ENCODE results near the gene FAM151A.

The FAM151A gene

DNA sequence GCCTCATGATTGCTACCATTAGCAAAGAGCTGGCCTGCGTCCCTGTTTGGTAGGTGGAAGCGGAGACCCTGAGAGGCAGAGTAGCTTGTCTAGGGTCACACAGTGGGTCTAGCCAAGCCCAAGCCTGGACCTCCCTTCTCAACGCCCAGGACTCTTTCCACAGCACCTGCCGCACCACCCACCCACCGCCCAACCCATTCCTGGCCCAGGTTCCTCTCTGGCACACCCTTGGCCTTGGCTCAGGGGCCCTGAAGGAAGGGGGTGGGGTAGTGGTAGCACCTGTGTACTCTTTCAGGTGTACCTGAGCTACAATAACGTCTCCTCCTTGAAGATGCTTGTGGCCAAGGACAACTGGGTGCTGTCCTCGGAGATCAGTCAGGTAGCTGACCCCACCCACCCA is 19.3 kb downstream of the FAM151A start:
- DNase-seq (ENCODE audit: low read depth) = no peak

DNA sequence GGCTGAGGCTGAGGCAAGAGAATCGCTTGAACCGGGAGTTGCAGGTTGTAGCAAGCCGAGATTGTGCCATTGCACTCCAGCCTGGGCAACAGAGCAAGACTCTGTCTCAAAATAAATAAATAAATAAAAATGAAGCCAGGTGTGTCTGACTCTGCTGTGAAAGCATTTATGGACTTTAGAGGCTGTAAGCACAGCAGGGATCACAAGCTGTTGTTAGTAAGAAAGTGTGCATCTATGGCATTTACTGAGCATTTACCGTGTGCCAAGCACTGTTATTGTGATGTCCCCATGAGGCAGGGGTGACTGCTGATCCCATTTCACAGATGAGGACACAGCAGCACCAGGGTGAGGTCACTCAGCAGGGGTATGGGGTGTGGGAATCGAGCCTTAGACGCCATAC is 20.1 kb downstream of the FAM151A start:
- DNase-seq (ENCODE audit: low read depth) = no peak

DNA sequence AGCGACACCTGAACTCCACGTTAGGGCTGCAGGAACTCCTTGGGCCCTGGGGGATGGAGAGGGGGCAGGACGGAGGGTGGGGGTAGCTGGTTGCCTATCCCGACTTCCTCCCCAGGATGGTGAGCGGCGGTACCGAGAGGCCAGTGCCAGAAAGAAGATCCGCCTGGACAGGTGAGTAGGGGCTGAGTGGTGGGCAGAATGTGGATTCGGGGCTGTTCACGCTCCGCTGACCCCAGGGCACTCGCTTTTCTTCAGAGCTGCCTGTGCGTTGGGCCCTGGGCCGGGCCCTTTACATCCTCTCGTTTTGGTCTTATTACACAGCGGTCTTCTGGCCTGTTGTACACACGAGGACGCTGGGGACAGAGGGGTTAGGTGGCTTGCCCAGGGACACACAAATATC is 20.8 kb downstream of the FAM151A start:
- DNase-seq (ENCODE audit: low read depth) = no peak

DNA sequence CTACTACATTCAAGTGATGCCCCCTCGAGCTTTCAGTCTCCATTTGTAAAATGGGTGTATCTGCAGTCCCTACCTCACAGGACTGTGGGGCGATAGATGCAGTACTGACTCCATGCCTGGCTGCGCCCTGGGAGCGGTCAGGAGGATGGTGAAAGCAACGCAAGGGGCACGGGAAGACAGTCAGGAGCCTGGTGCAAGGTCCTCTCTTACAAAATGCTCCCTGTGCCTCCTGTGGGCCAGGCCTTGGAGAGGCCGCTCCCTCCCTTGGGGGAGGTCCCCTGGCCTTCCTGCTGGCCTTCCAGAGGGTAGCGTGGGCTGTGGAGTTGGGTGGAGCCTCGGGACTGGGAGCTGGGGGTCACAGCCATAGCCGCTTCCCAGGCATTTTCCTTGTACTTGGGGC is 21.6 kb downstream of the FAM151A start:
- no peak for DNase-seq (ENCODE audit: low read depth)

DNA sequence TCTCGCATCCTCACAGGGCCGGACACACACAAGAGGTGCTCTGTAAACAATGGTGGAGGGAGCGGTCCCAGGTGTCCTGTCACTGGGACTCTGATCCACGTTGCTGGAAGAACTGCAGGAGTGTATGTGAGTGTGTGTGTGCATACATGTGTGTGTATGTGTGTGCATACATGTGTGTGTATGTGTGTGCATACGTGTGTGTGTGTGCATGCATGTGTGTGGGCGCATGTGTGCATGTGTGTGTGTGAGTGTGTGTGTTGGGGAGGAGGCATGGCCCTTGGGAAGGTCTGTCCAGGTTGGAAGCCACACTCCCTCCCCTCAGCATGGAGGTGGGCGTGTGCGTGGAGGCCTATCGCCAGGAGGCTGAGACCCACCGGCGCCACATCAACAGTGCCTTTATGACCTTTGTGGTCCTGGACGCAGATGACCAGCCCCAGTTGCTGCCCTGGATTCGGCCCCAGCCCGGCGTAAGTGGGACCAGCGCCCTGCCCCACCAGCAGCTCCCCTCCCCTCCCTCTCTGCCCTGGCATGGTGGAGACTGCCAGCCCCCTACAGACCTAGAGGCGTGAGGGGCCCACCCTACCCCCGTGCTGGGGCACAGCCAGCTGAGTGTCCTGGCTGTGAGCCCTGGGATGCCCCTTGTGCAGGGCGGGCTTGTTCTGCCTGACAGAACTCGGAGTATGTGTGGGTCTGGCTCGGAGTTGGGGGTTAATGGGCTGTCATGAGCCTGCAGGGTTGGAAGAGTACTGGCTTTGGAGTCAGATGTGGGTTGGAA is 22.2 kb downstream of the FAM151A start:
- no peak for DNase-seq (ENCODE audit: low read depth)

DNA sequence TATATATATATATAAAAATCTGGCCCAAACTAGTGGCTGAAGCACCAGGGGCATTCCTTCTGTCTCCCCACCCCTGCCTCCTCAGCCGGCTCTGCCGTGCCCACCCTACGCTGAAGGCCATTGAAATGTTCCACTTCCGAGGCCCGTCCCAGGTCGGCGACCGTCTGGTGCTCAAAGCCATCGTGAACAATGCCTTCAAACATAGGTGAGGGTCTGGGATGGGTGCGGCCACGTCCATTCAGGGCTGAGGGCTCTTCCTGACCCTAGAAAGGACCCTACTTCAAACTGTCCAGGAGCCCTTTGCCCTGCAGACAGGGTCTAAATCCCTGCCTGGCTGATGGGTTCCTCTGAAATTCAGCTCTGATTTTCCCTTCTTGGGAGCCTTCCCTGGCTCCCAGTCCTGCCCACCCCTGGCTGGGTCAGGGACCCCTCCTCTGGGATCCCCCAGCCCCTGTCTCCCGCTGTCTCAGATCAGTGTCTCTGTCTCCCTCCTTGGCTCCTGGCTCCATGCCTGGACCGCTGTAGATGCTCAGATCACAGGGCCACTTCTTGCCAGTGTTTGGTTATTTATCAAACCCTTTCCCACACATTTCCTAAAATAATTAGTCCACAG is 24.0 kb downstream of the FAM151A start:
- no peak for DNase-seq (ENCODE audit: low read depth)

DNA sequence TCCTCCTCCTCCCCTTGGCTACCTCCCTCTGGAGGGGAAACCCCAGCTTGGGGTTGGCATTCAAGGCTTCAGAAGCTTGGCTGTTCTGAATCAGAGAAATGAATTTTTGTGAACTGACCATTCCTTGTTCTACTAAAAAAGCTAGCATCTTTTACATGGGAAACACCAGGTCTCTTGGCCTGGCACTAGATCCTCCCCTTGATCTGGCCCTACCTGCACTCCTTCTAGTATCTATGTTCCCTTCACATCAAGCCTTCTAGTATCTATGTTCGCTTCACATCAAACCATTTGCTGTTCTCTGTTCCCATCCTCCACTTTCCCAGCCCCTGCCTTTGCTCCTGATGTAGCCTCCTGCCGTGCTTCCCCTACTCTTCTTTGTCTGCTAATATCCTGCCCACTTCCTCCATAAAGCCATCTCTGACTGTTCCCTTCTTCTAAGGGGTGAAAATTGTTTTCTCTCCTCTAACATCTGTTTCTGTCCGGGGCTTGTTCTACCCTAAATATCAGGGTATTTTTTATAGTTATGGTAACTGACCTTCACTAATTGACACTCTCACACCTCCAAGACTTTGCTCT is 25.8 kb downstream of the FAM151A start:
- no peak for DNase-seq (ENCODE audit: low read depth)

DNA sequence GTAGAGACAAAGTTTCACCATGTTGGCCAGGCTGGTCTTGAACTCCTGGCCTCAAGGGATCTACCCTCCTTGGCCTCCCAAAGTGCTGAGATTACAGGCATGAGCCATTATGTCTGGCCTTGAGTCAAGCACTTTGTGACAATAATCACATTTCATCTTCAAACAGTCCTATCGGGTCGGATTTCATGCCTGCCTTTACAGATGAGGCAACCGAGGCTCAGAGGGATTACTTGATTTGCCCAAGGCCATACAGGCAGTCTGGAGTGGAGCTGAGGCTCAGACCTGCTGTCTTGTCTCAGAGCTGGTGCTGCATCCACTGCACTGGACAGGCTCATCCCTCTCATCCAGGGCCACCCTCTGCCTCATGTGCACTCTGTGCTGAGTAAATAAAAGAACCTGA is 26.6 kb downstream of the FAM151A start:
- no peak for DNase-seq (ENCODE audit: low read depth)

DNA sequence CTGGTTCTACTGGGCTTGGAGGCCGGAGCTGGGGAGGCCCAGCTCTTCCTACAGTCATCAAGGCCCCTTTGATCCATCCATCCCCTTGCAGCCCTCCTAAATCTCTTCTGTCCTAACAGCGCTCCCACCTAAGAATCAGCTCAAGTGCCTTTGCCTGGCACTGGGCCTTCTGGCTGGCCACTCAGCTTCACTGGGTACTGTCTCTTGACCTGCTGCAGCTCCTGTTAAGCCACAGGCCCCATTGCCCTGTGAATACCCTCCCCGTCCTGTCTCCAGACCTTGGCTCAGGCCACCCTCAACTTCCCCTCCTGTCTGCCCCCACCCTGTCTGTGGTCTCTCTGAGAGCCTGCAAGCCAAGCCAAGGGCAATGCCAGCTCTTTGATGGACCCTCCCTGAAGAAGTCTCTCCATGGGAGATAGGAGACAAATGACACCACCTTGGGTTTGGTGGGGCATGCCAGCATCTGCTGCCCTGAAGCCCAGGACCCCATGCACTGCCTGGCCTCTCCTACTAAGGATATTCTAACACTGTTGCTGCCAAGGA is 27.3 kb downstream of the FAM151A start:
- DNase-seq (ENCODE audit: low read depth) = no peak

DNA sequence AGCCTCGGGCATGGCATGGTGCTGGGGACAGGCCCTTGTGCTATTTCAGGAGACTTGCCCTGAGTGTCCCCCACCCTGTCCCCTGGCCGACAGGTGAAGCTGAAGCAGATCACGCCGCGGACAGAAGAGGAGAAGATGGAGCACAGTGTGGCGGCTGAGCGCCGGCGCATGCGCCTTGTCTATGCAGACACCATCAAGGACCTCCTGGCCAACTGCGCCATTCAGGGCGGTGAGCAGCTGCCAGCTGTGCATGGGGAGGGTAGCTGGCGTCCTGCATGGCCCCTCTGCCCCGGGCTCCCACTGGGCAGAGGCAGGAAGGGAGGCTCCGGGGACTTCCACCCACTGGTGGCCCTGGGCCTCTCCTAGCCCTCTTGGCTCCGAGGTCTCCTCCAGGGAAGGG is 28.9 kb downstream of the FAM151A start:
- DNase-seq (ENCODE audit: low read depth) = no peak

DNA sequence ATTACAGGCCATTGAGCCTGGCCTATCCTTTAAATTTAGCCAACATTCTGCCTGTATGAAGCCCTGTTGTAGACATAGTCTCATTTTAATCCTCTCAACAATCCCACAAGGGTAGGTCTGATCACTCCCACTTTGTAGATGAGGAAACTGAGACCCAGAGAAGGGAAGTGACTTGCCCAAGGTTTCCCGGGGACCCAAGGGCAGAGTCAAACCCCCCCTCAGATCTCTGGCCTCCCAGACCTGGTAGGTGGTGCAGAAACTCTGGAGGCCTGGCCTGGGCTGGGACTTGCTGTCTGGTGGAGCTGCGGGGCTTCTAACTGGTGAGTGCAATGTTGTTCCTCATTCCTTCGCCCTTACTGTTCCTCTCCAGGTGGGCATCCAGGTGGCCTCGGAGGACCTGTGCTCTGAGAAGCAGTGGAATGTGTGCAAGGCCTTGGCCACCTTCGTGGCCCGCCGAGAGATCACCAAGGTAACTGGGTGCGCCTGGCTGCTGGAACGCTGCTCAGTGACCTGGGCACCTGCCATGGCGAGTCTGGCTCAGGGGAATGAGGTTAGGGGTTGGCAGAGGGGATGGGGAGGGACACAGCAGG is 29.7 kb downstream of the FAM151A start:
- no peak for DNase-seq (ENCODE audit: low read depth)

DNA sequence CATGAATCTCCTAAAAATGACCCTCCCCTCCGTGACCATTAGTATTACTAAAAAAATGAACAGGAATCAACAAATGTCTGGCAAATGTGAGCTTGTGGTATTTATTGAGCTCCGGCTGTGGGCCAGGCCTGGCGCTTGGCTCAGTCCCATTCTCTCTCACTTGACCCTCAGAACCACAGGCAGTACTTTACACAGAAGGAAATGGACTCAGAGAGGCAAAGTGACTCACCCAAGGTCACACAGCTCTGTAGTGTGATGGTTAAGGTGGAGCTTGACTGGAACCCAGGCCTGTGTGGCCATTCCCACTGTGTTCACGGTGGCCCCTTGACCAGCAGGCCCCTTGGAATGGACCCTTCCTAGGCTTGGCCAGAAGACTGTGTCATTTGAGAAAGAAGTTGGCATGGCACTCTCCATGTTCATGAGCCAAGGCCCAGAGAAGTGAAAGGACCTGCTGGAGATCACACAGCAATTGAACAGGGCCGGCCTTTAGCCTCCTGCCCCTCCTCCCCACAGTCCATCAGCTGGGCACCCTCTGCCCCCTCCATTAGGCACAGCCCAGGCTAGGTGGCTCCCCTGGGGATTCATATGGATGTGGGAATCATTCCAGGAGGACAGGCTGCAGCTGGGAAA is 32.1 kb downstream of the FAM151A start:
- no peak for DNase-seq (ENCODE audit: low read depth)

DNA sequence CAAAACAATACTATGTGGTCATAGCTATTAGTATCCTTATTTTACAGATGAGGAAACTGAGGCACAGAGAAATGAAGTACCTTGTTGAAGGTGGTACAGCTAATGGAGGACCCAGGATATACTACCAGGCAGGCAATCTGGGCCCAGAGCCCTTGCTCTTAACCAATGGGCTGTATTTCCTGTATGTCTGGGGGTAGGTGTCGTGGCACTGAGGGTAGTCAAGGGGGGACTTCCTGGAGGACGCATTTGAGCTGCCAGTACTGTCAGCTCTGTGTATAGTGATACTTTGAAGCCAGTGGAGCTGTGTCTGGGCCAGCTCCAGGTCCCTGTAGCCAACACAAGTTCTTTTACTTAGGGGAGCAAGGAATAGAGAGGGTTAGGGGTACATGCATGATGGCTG is 34.9 kb downstream of the FAM151A start:
- no peak for DNase-seq (ENCODE audit: low read depth)

DNA sequence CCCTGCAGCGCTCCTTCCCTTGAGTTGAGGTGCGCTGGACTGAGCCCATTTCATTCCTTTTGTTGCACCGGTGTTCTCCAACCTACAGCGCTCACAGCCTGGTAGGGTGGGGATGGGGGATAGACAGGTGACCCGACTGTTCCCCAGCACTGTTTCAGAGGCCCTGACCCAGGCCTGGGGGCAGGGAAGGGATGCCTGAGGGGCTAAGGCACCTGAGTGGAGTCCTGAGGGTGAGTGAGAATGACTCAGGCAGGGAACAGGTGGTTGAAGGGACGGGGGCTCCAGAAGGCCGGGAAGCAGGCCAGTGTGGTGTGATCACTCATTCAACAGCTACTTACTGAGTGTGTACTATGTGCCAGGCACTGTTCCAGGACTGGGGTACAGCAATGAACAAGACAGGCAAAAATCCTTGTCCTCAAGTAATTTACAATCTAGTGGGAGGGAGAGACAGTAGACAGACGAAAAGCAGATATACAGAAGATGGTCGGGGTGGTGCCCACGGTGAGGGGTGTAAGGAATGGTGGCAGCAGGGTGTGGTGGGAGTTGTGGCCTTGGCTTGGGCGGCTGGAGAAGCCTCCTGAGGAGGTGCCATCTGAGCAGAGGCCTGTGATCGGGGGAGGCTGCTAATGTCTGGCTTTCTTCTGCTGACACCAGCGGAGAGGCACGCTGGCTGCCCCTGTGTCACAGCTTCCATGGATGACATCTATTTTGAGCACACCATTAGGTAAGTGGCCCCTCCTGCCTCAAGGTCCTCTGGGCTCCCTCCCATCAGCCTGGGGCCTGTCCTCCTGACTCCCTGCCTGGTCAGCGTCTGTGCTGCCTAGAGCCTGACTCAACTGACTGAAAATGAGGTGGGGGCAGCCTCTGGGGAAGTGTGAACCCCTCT is 37.9 kb downstream of the FAM151A start:
- DNase-seq (ENCODE audit: low read depth) = no peak

DNA sequence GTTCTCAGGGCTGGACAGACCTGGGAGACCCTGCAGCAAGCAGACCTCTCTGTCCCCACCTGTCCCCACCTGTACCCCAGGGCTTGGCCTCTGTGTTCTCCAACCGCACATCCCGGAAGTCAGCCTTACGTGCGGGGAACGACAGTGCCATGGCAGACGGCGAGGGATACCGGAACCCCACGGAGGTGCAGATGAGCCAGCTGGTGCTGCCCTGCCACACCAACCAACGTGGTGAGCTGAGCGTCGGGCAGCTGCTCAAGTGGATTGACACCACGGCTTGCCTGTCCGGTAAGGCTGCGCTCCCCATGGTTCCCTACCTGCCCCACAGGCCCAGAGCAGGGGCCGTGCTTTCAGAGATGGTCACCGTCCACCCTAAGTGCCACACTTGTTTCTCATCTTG is 38.8 kb downstream of the FAM151A start:
- no peak for DNase-seq (ENCODE audit: low read depth)

DNA sequence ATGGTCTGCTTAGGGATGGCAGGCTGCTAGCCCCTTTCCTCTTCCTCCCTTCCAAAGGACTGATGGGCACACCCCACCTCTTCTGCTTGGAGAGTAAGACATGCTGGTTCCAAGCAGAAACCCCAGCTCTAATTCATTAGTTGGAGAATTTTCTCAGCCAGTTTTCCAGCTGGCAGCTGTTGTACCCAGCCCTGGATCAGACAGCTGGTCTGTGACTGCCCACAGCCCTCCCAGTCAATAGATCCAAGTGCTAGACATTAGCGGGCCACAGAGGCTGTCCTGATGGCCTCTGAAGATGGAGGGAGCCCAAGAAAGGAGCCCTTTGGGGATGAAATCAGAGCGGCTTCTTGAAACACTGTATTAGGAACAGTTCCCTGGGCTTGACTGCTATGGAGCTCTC is 39.5 kb downstream of the FAM151A start:
- DNase-seq (ENCODE audit: low read depth) = no peak

DNA sequence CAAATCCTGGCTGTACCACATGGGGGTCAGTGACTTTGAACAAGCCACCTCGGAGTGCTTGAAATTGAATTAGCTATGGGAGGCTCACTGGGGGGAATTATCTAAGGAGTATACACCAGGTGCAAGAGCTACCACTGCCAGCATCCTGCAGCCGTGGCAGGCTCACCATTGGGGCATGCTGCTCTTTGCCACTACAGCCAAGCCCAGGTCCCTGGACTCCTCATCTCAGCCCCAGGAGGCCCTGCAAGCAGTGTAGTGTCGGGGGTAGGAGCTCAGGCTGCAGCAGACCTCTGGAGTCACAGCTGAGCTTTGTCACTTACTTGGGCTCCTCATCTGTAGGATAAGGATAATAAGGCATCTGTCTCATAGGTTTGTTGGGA is 40.0 kb downstream of the FAM151A start:
- no peak for DNase-seq (ENCODE audit: low read depth)

DNA sequence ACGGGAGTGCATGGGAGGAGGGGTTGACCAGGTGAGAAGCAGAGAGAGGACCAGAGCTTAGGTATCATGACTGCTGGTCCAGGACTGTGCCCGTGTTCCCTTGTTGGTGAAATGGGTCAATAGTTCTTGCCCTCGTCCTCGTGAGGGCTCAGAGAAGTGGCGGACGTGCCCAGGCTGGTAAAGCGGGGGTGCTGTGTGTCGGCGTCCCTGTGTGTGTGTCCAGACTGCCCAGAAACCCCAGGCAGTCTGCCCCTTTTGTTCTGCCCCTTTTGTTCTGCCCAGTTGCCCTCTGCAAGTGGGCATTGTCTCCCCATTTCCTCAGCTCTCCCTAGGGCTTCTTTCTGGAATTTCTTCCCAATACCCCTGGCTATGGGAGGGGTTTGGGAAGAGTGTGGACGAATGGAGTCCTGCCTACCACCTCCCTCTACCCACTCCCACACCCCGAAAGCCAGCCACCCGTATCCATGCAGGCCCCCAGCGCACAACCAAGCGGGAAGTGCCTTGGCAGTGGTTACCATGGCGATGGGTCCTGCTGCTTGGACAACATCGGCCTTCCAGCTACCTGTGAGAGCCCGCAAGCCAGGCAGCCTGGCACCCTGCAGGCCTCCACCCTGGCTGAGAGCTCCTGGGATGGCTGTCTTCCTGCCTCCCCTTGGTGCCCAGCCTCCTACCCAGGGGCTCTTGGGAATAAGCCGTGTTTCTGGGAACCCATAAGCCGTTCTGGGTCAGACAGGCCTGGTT is 40.6 kb downstream of the FAM151A start:
- no peak for DNase-seq (ENCODE audit: low read depth)

DNA sequence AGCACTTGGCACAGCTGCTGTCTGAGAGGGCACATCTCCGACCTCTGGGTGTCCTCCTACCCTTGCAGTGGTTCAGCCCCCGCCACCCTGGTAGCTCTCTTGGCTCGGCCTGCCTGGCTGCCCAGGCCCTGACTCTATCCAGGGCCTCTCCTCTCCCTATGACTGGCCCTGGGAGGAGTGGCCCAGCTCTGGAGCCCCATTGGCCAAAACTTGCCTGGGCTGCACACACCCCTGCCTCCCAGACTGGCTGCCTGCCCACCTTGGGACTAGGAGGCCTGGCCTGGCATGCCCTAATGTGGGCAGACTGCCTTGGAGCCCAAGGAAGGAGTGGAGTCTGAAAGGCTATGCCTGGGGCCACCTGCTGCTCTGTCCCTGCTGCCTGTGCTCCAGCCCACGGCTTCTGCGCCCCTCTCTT is 41.7 kb downstream of the FAM151A start:
- no peak for DNase-seq (ENCODE audit: low read depth)

DNA sequence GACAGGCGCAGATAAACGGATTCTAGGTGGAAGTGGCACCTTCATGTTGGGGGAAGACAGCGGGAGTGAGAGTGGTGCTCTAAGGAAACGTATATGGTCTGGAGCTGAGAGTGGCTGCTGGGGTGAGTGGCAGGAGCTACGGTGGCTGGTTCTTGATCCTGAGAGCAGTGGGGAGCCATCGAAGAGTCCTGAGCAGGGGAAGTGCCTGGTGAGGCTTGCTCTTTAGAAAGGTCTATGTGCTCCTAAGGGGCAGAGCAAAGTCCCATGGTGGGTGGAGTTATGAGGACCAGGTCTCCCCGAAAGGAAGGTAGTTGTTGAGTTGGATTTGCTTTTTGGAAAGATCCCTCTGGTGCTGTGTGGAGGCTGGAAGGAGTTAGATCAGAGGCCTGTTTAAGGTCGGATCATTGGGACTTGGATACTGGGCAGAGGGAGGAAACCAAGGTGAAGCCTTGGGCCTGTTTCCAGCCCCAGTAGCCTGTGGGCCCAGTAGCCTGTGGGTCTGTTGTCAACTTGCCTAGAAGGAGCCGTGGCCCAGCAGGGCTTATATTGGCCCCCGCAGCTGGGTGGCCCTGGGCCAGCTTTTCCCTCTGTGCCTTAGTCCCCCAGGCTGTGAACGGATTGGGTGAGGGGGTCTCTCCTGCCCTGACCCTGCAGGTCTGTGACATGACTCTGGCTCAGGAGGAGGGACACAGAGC is 42.3 kb downstream of the FAM151A start:
- no peak for DNase-seq (ENCODE audit: low read depth)

Measured in activated T-cell treated with anti-CD3 and anti-CD28 coated beads for 48 hours (primary cell).